ENCODE data around the gene CLSTN2. TPM values are rescaled to one million over a fixed set of nuclear protein-coding genes. Genes with fewer than 3 reads are reported as not detected.

Gene CLSTN2
- polyA plus RNA-seq, 3 donors, result not detected

DNA sequence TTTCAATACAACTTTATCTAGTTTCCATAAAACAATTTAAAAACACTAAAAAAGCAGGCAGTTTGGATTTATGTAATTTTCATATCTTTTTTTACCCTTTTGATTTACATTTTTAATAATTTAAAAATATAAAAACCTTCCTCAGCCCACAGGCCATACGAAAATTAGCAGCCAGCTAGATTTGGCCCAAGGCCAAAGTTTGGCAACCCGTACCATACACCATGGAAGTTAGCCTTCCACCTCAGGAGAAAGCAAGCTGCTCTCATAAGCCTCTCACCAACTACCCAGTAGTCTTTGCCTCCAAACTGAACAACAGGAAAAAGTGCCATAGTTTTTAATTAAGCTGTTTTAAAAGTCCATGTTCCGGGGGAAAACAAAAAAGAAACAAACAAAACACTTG is 635.6 kb downstream of the CLSTN2 start:
- 50% methylated on average over 2 of the region's 3 CpGs for WGBS (ENCODE audit: insufficient coverage)
- no peak overlapping the region for H3K4me3 Mint-ChIP-seq
- peaks cover 0 to 5% (median 2%) of the 10 kb centered on the region in 3 donors for H3K27me3 Mint-ChIP-seq (ENCODE audit: low read depth in 3 of 3)
- H3K4me2 ChIP-seq (replicated peaks; ENCODE audit: extremely low read depth, low read length, poor library complexity, severe bottlenecking), result no peak overlapping the region
- H3K36me3 Mint-ChIP-seq, result no peaks in the 10 kb centered on the region
- intact Hi-C loops (cut with micrococcal nuclease), result no loop called here
- no peak overlapping the region for H3K4me3 ChIP-seq (replicated peaks in 1 of 3; ENCODE audit: low read depth in 2 of 3, low read length in 3 of 3)
- no peak for DNase-seq
- no peaks in the 10 kb centered on the region for H3K79me2 ChIP-seq (ENCODE audit: insufficient read depth, low read length)
- H3K4me1 ChIP-seq (ENCODE audit: control insufficient read depth in 1 of 2, insufficient read depth in 2 of 2, low read length in 2 of 2), result no peaks in the 10 kb centered on the region
- no peaks in the 10 kb centered on the region for H3K9me3 ChIP-seq (replicated peaks in 1 of 2; ENCODE audit: control insufficient read depth in 1 of 2, insufficient read depth in 1 of 2, low read length in 2 of 2)
- no peaks in the 10 kb centered on the region for H4K20me1 ChIP-seq (ENCODE audit: insufficient read depth, low read length)
- H3K36me3 ChIP-seq (replicated peaks in 1 of 2; ENCODE audit: control insufficient read depth in 1 of 2, insufficient read depth in 2 of 2, low read length in 2 of 2), result no peaks in the 10 kb centered on the region
- H3K9me3 Mint-ChIP-seq, result peaks cover 0 to 7% (median 3%) of the 10 kb centered on the region in 7 donors
- H3K27ac ChIP-seq (ENCODE audit: low read depth in 1 of 2, low read length in 2 of 2), result no peak overlapping the region
- H3K9ac ChIP-seq (ENCODE audit: insufficient read depth, low read length, poor library complexity, severe bottlenecking), result no peak overlapping the region
- H3K4me1 Mint-ChIP-seq, result no peaks in the 10 kb centered on the region
- H3K27me3 ChIP-seq (ENCODE audit: control insufficient read depth in 2 of 2, insufficient read depth in 2 of 2, low read length in 2 of 2), result no peaks in the 10 kb centered on the region
- H2AFZ ChIP-seq (ENCODE audit: insufficient read depth, low read depth, low read length, poor library complexity, severe bottlenecking), result no peak overlapping the region
- no peak overlapping the region for H3K27ac Mint-ChIP-seq
- TF ChIP-seq, protein P1, sequence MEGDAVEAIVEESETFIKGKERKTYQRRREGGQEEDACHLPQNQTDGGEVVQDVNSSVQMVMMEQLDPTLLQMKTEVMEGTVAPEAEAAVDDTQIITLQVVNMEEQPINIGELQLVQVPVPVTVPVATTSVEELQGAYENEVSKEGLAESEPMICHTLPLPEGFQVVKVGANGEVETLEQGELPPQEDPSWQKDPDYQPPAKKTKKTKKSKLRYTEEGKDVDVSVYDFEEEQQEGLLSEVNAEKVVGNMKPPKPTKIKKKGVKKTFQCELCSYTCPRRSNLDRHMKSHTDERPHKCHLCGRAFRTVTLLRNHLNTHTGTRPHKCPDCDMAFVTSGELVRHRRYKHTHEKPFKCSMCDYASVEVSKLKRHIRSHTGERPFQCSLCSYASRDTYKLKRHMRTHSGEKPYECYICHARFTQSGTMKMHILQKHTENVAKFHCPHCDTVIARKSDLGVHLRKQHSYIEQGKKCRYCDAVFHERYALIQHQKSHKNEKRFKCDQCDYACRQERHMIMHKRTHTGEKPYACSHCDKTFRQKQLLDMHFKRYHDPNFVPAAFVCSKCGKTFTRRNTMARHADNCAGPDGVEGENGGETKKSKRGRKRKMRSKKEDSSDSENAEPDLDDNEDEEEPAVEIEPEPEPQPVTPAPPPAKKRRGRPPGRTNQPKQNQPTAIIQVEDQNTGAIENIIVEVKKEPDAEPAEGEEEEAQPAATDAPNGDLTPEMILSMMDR (IDR thresholded peaks at IDR 0.05), result no peak

DNA sequence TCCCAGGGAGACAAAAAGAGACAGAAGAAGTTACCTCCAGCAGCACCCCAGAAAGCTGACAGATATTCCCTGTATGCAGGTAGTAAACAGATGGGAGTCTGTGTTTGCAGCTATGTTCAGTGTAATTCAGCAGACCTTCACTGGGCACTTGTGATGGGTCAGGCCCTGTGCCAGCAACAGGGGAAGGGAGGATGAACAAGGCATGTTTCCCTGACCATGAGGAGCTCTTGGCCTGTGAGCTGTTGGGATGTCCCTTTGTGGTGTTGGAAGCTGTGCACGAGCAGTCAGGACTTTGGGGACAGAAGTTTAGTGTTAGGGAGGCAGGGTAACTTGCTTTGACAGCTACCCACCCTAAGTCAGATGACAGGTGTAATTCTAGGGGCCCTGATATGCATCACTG is 636.9 kb downstream of the CLSTN2 start:
- Histone ChIP-seq H3K4me1 (ENCODE audit: control insufficient read depth in 1 of 2, insufficient read depth in 2 of 2, low read length in 2 of 2) (no peaks in the 10 kb centered on the region), H4K20me1 (ENCODE audit: insufficient read depth, low read length) (no peaks in the 10 kb centered on the region), H3K27ac (ENCODE audit: low read depth in 1 of 2, low read length in 2 of 2) (no peak overlapping the region), H3K4me3 (replicated peaks in 1 of 3; ENCODE audit: low read depth in 2 of 3, low read length in 3 of 3) (no peak overlapping the region), H3K79me2 (ENCODE audit: insufficient read depth, low read length) (no peaks in the 10 kb centered on the region), H3K36me3 (replicated peaks in 1 of 2; ENCODE audit: control insufficient read depth in 1 of 2, insufficient read depth in 2 of 2, low read length in 2 of 2) (no peaks in the 10 kb centered on the region), H3K9ac (ENCODE audit: insufficient read depth, low read length, poor library complexity, severe bottlenecking) (no peak overlapping the region), H3K9me3 (replicated peaks in 1 of 2; ENCODE audit: control insufficient read depth in 1 of 2, insufficient read depth in 1 of 2, low read length in 2 of 2) (no peaks in the 10 kb centered on the region), H3K4me2 (replicated peaks; ENCODE audit: extremely low read depth, low read length, poor library complexity, severe bottlenecking) (no peak overlapping the region), H2AFZ (ENCODE audit: insufficient read depth, low read depth, low read length, poor library complexity, severe bottlenecking) (no peak overlapping the region), H3K27me3 (ENCODE audit: control insufficient read depth in 2 of 2, insufficient read depth in 2 of 2, low read length in 2 of 2) (no peaks in the 10 kb centered on the region)
- H3K4me1 Mint-ChIP-seq, result no peaks in the 10 kb centered on the region
- intact Hi-C loops (cut with micrococcal nuclease), result no loop called here
- TF ChIP-seq, protein P1 (IDR thresholded peaks at IDR 0.05), result no peak
- DNase-seq, result no peak
- peaks cover 0 to 4% (median 0%) of the 10 kb centered on the region in 7 donors for H3K9me3 Mint-ChIP-seq
- H3K27me3 Mint-ChIP-seq (ENCODE audit: low read depth in 3 of 3), result peaks cover 0 to 4% (median 2%) of the 10 kb centered on the region in 3 donors
- no peak overlapping the region for H3K27ac Mint-ChIP-seq
- H3K36me3 Mint-ChIP-seq, result no peaks in the 10 kb centered on the region
- 100% methylated on average over 1 of the region's 1 CpG for WGBS (ENCODE audit: insufficient coverage)
- H3K4me3 Mint-ChIP-seq, result no peak overlapping the region
